ENCODE data around the gene PDE4D.
A peak's percentile ranks its signal among the peaks of the same experiment; 100 is the strongest.

PDE4D gene

DNA sequence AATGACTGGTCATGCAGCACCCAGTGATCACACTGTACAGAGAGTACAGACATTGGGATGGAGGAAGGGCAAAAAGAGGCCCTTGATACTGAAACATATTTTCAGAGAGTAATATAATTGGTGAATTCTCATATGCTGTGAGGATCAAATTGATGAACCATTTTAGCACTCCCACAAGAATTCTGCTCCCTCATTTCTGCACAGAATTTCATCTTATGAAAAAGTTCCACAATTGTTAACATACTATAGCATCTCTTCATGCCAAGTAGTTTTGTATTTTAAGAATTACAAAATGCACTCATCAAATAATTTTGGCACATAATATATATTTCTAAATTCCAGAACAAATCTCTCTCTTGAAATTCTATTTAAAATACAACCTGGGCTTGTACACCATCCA lies 351.2 kb downstream of the PDE4D start:
- DNase-seq, result no peak

DNA sequence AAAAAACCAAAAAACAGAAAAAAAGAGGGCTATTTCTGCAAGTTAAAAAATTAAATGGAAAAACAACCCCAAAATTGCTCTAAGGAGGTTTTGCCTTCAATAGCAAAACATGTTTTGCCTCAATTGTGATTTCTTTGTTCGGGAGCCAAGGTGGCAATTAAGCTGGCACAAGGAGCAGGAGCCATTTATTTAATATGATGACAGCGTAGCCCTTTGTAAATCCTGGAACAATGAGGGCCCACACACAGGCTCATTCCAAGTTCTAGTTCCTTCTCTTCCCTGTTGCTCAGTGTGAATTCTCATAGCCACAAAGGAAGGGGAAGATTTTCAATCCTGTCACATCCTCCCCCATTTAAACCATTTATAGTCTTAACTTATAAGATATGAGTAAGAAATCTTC lies 353.2 kb downstream of the PDE4D start:
- peak; percentile 78 for DNase-seq

DNA sequence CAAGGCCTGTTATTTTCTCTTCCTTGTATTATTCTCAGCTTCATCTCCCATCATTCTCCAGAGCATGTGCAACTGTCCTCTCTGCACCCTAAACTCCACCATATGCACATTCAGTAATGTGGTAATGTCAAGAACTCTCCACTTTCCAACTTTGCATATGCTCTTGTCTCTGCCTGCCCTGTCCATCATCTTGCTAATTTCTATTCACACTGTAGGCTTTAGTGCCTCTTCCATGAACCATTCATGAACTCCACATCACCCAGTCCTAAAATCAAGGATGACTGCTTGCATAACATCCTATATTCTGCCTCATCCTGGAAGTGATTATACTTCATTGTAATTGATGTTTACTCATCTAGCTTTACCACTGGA lies 354.8 kb downstream of the PDE4D start:
- no peak for DNase-seq

DNA sequence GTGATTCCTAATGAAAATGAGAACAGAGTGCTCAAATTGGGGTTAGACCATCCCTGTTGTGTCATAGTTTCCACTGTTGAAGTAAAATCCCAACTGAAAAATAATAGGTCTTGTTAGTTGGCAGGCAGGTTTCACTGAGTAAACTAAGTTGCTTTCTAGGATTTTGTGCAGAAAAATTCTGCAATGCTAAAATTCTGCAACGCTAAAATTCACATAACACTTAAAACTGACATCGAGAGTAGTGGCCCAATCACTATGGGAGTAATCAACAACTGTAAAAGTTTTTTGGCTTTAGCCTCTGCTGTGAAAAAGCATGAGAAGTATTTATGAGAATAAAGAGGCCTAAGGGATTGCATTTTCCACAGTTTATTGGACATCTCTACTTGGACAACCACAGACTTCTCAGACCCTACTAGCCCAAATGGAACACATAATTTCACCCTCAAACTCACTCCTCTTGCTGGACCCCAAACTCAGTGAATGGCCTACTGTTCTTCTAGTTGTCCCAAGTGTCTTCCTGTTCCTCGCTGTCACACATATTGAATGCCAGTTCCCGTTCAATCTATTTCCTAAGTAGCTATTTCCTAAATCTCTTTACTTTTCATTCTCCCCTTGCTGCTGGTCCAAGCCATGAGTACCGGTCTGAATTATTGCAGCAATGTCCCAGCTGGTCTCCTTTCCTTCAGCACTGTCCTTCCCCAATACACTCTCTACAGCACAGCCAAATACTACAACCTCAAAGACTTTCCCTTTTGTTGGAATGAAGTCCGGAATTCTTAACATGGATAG lies 355.4 kb downstream of the PDE4D start:
- no peak for DNase-seq

DNA sequence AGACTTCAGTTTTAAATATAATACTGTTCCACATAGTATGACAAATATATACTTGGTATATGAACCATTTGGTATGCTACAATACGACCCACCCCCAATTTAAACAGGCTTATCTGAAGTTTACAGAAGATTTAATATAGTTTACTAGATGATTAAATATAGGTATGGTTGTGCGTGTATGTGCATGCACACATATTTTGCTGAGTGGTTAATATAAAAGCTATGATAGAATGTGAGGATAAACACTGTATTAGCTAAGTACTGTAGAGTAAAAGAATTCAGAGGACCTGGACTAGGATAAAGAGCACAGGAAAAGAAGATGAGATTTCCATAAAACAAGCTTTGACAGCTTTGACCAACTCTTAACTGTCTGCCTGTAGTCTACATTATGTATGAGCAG lies 356.7 kb downstream of the PDE4D start:
- DNase-seq, result no peak

DNA sequence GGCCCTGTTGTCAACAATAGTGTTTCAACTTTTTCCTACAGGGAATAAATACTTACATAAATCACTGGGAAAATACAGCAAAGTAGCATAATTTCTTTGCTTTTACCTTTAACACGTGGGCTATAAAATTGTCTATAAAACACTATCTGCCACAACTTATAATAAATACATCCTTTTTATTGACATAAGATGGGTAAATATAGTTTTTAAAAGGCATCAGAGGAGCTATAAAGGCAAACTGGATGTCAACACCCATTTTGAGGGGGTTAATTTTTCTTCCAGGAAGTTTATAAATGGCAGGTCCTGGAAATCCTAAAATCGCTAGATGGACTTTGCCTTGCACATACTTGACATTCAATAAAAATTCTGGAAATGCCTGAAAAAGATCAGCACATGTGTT lies 358.0 kb downstream of the PDE4D start:
- DNase-seq, result no peak

DNA sequence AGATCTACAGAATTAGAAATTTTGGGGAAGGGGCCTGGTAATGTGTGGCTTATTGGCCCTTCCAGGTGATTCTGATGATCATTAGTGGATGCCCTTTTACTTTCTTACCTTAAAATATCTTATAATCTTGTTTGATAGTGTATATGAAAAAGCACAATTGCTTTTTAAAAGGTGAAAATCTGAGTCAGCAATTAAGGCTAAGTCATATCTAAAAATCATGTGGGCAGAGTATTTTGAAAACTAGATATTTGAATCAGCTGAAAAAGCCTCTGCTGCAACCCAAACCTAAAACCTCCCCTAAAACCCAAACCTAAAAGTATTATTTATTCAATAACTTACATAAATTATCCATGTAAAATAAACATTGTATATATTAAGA lies 359.8 kb downstream of the PDE4D start:
- DNase-seq, result no peak

DNA sequence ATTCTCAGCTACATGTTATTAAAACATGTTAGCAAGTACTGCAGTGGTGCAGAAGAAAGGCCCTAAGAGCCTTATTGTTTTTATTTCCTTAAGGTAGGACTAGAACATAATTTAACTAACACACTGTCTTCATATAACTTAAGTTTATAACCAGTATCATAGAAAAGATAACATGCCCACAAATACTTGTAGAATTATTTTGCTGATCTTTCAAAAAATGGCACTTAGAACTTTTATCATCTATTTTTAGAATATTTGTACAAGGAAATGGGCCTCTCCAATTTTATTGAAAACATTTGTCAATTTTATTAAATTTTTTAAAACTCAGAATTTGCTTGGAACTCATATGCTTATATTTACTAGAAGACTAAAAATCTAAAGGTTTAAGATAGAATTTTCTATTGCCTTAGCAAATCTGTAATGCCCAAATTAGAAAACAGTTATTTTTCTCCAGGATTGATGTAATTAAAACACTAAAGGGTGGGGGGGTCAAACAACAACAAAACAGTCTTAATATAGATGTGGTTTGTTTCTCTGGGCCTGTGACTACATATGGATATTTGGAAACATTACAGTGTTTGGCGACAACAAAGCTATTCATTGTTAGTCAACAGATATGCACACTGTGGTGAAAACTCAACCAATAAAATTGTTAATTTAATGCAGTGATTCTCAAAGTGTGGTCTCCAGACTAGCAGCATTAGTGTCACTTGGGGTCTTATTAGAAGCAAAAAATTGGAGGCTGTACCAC lies 360.4 kb downstream of the PDE4D start:
- DNase-seq, result no peak

DNA sequence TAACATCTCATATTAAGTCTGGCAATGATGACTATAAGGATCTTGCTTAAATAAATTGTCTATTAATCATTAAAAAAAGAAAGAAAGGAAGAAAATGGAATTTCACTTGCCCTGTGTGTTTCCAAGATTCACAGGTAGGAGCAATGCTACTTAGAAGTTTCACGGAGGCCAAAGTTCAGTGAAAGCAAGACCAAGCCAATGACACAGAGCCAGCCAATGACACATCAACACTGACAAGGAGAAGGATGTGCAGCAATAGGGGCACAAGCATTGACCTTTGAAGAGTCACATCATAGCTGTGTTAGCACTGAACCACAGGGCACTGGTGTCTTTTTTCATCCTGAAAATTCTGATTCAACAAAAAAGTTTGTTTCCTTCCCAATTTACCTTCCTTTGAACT lies 364.3 kb downstream of the PDE4D start:
- DNase-seq, result no peak

DNA sequence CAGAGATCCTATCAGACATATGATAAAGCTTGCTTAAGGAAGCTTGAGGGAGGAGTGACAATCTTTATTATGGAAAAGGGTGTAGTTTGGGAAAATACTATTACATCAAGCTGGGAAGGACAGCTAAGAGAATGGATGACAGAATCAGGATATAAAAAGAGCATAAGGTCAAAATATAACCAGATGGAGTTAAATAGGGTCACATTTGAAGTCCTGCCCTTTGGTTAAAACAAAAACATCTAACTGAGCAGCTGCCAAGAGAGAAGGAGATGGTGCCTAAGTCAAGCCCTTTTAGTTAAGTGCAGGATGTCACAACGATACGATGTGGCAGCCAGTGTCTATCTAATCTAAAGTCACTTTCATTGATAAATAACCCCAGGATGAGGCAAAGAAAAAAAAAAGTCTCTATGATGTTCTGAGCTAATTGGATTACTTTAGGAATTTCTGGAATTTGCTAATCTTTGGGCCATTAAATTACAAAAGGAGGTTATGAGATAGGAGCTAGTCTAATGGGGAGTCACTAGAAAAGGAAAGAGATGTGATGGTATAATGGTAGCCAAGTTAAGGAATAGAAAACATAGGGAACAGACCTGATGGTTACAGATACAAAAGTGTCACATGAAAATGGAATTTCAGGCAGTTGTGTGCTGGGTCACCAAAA lies 365.2 kb downstream of the PDE4D start:
- no peak for DNase-seq

DNA sequence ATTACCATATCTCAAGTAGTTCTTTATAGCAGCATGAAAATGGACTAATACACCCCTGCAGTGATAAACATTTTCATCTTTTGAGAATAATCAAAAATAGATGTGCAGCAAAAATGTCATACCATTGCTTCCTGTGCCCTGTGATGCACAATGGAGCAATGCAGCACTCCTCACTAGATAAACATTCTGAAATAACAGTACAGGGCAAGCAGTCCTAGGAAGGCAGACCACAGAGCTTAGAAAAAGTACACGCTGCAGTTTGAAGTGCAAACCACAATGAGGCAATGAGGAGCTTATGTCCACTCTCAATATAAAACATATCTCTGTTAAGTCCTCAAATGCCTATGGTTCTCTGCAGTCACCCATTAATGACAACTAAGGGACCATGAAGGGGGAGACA lies 367.6 kb downstream of the PDE4D start:
- no peak for DNase-seq

DNA sequence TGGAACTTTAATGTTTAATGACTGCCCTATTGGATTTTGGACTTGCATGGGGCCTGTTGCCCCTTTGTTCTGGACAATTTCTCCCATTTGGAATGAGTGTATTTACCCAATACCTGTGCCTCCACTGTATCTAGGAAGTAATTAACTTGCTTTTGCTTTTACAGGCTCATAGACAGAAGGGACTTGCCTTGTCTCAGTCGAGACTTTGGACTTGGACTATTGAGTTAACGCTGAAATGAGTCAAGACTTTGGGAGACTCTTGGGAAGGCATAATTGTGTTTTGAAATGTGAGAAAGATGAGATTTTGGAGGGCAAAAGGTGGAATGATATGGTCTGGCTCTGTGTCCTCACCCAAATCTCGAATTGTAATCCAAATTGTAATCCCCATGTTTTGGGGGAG lies 368.2 kb downstream of the PDE4D start:
- DNase-seq, result no peak

DNA sequence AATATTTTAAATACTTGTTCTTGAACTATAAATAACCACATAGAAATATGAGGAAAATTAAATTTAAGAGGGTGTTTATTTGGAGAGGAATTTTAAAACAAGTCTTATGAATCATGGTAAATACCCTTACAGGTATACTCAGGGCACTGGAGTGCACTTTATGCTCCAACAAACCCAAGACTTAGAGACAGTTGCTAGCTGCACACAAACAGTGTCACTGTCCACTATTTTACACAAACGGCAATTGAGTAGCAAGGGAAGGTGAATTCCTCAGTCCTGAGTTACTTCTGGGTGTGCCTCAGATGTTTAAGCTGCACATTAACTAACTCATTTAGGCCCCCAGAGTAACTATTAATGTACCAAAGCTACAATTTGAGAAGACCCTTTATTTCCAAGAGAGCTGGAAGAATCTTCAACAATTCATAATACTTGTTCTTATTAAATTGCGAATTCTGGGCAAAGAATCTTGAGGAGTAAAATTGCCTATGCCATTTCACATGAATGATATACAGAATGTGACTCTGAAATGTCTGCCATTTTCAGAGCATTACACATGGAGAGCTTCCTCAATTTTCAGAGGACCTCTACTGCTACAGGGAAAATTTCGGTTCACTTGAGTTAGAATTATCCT lies 371.2 kb downstream of the PDE4D start:
- DNase-seq, result no peak

DNA sequence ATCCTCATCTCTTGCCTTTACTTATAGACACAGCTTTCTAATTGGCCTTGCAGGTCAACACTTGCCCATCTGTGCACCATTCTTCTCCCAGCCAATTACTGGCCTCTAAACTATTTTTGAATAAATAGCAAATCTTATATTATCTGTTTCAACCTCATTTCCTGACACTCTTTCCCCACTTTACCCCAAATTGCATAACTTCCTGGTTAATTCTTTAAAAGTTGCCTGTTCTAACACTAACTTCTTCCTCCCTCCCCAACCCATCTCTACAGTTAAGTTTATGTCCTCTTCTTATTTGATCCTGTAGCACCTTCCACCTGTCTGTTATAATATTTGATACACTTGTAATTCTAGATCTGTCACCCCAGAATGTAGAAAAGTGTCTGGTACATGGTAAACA lies 372.1 kb downstream of the PDE4D start:
- DNase-seq, result no peak

DNA sequence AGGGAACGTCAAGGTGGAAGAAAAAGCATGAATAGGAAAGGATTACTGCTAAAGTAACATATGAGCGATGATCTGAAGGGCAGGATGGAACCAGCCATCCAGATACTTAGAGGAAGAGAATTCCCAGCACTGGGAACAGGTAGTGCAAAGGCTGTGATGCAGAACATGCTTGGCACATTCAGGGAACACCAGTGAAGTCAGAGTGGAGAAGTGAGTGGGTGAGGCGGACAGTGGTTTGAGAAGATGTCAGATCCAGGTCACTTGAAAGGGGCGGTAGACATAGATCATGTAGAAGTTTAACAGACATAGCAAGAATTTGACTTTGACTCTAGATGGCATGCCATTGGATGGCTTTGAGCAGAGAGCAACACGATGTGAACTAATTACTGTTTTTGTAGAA lies 374.2 kb downstream of the PDE4D start:
- DNase-seq, result no peak

DNA sequence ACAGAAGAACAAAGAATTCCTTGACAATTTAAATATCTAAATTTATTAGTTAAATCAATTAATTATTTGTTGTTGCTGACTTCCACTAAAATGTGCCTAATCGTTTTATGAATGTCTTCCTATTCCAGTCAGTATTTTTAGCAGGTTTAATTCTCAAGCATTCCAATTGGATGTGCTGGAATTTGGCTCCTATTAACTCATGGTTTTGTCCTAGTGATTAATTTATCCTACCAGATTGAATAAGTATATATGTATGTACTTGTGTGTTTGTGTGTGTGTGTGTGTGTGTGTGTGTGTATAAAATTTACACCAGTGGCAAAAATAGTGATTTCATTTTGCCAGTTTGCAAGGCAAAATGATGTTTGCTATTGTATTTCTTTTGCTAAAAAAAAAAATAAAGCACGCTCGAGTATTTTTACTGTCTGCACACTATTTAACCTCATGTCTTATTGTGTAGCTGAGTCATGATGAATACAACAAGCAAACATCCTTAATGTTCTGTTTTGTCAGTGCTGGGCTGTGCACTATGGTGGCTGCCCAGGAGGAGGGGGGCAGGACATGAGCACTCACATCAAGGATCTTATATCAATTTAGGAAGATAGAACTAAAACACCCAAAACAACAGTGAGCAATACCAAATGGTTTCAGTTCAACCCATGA lies 375.5 kb downstream of the PDE4D start:
- DNase-seq, result no peak

DNA sequence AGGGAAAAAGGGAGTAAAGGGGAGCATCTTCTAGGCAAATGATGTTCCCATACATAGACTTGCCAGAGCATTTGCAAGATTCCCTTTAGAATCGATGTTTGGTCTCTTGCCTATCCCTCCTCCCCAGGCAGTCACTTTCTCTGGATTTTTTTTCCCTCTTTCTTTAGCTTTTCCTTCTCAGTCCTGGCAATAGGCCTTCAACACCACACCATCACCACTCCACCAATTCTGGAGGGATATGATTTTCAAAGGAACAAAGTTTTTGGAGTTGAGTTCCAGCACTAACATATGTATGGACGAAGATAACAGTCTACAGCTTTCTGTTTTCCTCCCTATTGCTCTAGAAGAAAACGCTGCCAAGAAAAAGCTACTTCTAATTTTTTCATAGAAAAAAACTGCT lies 377.4 kb downstream of the PDE4D start:
- DNase-seq, result no peak

DNA sequence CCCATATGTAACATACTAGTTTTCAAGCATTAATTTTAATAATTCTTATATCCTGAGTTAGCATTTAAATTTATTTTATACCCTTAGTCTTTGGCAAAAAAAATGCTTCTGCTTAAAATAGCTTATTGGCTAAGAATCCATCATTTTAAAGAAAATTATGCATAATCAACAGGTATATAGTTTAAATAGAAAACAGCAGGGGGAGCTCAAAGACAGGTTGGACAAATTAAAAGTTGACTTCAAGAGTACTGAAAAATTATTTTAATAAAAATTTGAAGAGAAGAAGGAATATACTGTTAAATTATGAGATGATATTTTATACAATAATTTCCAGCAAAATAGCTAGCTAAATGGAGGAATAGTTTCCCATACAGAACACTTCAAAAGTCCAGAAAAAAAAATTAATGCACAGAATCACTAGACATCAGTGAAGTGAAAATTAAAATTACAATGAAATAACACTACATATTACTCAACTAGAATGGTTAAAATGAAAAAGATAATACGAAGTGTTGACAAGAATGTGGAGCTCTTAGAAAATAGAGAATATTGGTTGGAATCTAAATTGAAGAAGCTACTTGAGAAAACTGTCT lies 387.1 kb downstream of the PDE4D start:
- no peak for DNase-seq

DNA sequence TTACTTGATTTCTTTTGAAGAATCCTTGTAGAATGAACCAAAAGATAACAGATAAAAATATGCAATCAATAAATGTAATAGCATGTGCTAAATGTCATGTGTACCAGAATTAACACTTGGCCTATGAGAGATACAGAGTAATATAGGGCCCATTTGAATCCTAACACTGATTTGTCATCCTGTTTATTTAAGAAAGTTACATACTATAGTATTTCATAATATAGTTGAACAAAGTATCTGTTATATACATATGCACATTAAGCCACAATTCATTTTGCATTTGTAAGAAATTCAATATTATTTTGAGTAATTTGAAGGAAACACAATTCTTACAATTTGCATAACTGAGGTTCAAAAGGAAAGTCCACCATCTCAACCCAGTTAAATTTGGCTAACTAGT lies 389.5 kb downstream of the PDE4D start:
- no peak for DNase-seq

DNA sequence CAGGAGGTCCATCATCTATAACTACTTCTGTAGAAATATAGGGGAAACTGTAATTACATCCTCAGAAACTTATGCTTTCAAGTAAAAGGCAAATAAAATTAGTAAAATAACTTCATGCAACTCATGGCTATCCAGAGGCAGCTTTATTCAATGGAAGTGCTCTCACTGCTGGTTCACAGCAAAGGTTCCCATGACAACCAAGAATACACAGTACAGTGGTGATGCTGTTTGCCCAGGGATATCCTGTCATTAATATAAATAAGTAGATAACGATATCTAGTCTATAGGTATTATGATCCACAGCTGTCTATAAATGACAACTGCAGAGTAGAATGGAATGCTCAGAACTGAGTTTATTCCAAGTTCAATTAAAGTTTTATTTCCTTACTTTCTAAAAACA lies 390.3 kb downstream of the PDE4D start:
- DNase-seq, result peak; percentile 7

DNA sequence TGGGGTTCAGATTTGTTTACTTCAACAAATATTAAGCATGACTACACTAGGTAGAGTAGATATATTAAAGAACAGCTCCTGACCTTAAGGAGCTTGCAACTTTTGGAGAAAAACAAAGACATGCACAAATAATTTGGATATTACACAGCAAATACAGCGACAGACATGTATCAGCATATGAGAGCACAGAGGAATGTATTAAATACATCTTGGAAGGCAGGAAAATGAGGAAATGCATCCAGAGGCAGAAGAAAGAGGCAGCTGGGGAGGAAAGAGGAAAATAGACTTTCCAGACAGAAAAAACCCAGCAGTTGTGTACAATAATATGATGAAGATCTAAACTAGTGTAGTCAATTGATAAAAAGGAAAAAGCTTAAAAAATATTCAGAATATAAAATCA lies 392.2 kb downstream of the PDE4D start:
- no peak for DNase-seq

DNA sequence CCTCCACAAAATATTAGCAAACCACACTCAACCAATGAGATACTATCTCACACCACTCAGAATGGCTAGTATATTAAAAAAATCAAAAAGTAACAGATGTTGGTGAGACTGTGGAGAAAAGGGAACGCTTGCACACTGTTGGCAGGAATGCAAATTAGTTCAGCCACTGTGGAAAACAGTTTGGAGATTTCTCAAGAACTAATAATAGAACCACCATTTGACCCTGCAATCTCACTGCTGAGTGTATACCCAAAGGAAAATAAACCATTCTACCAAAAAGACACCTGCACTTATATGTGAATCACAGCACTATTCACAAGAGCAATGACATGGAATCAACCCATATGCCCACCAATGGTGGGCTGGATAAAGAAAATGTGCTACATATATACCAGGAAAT lies 393.5 kb downstream of the PDE4D start:
- no peak for DNase-seq

DNA sequence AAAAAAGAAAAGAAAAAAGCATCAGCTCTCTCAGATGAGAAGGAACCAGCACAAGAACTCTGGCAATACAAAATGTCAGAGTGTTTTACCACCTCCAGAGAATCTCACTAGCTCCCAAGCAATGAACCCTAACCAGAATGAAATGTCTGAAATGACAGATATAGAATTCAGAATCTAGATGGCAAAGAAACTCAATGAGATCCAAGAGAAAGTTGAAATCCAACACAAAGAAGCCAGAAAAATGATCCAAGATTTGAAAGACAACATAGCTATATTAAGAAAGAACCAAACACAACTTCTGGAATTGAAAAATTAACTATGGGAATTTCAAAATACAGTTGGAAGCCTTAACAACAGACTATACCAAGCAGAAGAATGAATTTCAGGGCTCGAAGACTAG lies 396.3 kb downstream of the PDE4D start:
- DNase-seq, result no peak

All from NCI-H2227 treated with DMSO at 0.1 percent for 48 hours (cell line).